ES-I3 (cell line): Measurements from ENCODE around the gene PDE3A.

ENCODE experiments used
- H3K36me3 ChIP-seq: 2 replicates; pipeline ENCODE4 v1.6.1; 2013; ENCODE audit warnings: mild to moderate bottlenecking, low read length, control low read depth, moderate library complexity; ENCODE audit not compliant: insufficient read depth
- H3K4me1 ChIP-seq: 2 replicates; pipeline ENCODE4 v1.6.1; 2013; ENCODE audit warnings: mild to moderate bottlenecking, control low read depth, low read length; ENCODE audit not compliant: insufficient read depth
- H3K9ac ChIP-seq: 2 replicates; pipeline ENCODE4 v1.6.1; 2013; ENCODE audit warnings: low read depth, mild to moderate bottlenecking, low read length, moderate library complexity
- H3K9me3 ChIP-seq: 2 replicates; pipeline ENCODE4 v1.6.1; 2013; ENCODE audit warnings: mild to moderate bottlenecking, low read length, moderate library complexity; ENCODE audit not compliant: control insufficient read depth, insufficient read depth

PDE3A gene

GRCh38 chr12:20557096-20557495 lies 188.8 kb downstream of the PDE3A start:
- Histone ChIP-seq H3K4me1 (no peaks in the 10 kb centered on the region), H3K36me3 (no peaks in the 10 kb centered on the region), H3K9ac (no peak overlapping the region), H3K9me3 (no peaks in the 10 kb centered on the region)

- no peaks in the 10 kb centered on the region for H3K4me1 ChIP-seq
- H3K9ac ChIP-seq = no peak overlapping the region
- no peaks in the 10 kb centered on the region for H3K9me3 ChIP-seq
- H3K36me3 ChIP-seq = no peaks in the 10 kb centered on the region
These were observed 192.6 kb downstream of the PDE3A start for GRCh38 chr12:20560935-20561334.

GRCh38 chr12:20561871-20562270 lies 193.5 kb downstream of the PDE3A start:
- no peak overlapping the region for H3K9ac ChIP-seq
- no peaks in the 10 kb centered on the region for H3K36me3 ChIP-seq
- H3K9me3 ChIP-seq = no peaks in the 10 kb centered on the region
- no peaks in the 10 kb centered on the region for H3K4me1 ChIP-seq

GRCh38 chr12:20567413-20567812 lies 199.1 kb downstream of the PDE3A start:
- no peaks in the 10 kb centered on the region for H3K9me3 ChIP-seq
- no peaks in the 10 kb centered on the region for H3K4me1 ChIP-seq
- no peaks in the 10 kb centered on the region for H3K36me3 ChIP-seq
- no peak overlapping the region for H3K9ac ChIP-seq

- no peaks in the 10 kb centered on the region for H3K9me3 ChIP-seq
- H3K9ac ChIP-seq = no peak overlapping the region
- H3K4me1 ChIP-seq = no peaks in the 10 kb centered on the region
- H3K36me3 ChIP-seq = no peaks in the 10 kb centered on the region
These were observed 204.1 kb downstream of the PDE3A start for GRCh38 chr12:20572451-20572850.

GRCh38 chr12:20576528-20576927 lies 208.2 kb downstream of the PDE3A start:
- no peaks in the 10 kb centered on the region for H3K9me3 ChIP-seq
- no peaks in the 10 kb centered on the region for H3K4me1 ChIP-seq
- H3K9ac ChIP-seq = no peak overlapping the region
- no peaks in the 10 kb centered on the region for H3K36me3 ChIP-seq

GRCh38 chr12:20577054-20577453 lies 208.7 kb downstream of the PDE3A start:
- Histone ChIP-seq H3K9ac (no peak overlapping the region), H3K9me3 (no peaks in the 10 kb centered on the region), H3K4me1 (no peaks in the 10 kb centered on the region), H3K36me3 (no peaks in the 10 kb centered on the region)

- no peaks in the 10 kb centered on the region for H3K9me3 ChIP-seq
- no peaks in the 10 kb centered on the region for H3K36me3 ChIP-seq
- no peak overlapping the region for H3K9ac ChIP-seq
- H3K4me1 ChIP-seq = no peaks in the 10 kb centered on the region
These were observed 209.8 kb downstream of the PDE3A start for GRCh38 chr12:20578142-20578541.

- Histone ChIP-seq H3K4me1 (no peaks in the 10 kb centered on the region), H3K9me3 (no peaks in the 10 kb centered on the region), H3K9ac (no peak overlapping the region), H3K36me3 (no peaks in the 10 kb centered on the region)
These were observed 216.8 kb downstream of the PDE3A start for GRCh38 chr12:20585055-20585625.

GRCh38 chr12:20585913-20586312 lies 217.6 kb downstream of the PDE3A start:
- no peak overlapping the region for H3K9ac ChIP-seq
- H3K4me1 ChIP-seq = no peaks in the 10 kb centered on the region

GRCh38 chr12:20588042-20588441 lies 219.7 kb downstream of the PDE3A start:
- no peaks in the 10 kb centered on the region for H3K4me1 ChIP-seq
- no peaks in the 10 kb centered on the region for H3K36me3 ChIP-seq
- H3K9me3 ChIP-seq = no peaks in the 10 kb centered on the region
- H3K9ac ChIP-seq = no peak overlapping the region

More at GRCh38 chr12:20585913-20586312, 217.6 kb downstream of the PDE3A start:
- Histone ChIP-seq H3K36me3 (no peaks in the 10 kb centered on the region), H3K9me3 (no peaks in the 10 kb centered on the region)

- Histone ChIP-seq H3K9ac (no peak overlapping the region), H3K36me3 (no peaks in the 10 kb centered on the region), H3K4me1 (no peaks in the 10 kb centered on the region), H3K9me3 (no peaks in the 10 kb centered on the region)
These were observed 222.2 kb downstream of the PDE3A start for GRCh38 chr12:20590570-20590969.

- Histone ChIP-seq H3K4me1 (no peaks in the 10 kb centered on the region), H3K9me3 (no peaks in the 10 kb centered on the region), H3K36me3 (no peaks in the 10 kb centered on the region), H3K9ac (no peak overlapping the region)
These were observed 224.2 kb downstream of the PDE3A start for GRCh38 chr12:20592556-20592955.

GRCh38 chr12:20593611-20594010 lies 225.3 kb downstream of the PDE3A start:
- Histone ChIP-seq H3K4me1 (no peaks in the 10 kb centered on the region), H3K9ac (no peak overlapping the region), H3K36me3 (no peaks in the 10 kb centered on the region), H3K9me3 (no peaks in the 10 kb centered on the region)

- H3K9me3 ChIP-seq = no peaks in the 10 kb centered on the region
- H3K9ac ChIP-seq = no peak overlapping the region
- H3K4me1 ChIP-seq = no peaks in the 10 kb centered on the region
- H3K36me3 ChIP-seq = no peaks in the 10 kb centered on the region
These were observed 227.7 kb downstream of the PDE3A start for GRCh38 chr12:20596061-20596460.

GRCh38 chr12:20599757-20600156 lies 231.4 kb downstream of the PDE3A start:
- Histone ChIP-seq H3K36me3 (no peaks in the 10 kb centered on the region), H3K4me1 (no peaks in the 10 kb centered on the region; the same call in 1 of the 2 replicates), H3K9ac (no peak overlapping the region)

More at GRCh38 chr12:20599757-20600156, 231.4 kb downstream of the PDE3A start:
- no peaks in the 10 kb centered on the region for H3K9me3 ChIP-seq
